GM23248 (cell line): ENCODE measurements around the gene RNF8.

ENCODE experiments used
- EZH2 ChIP-seq: fragments of 200-600 bp; sonication (generic); IDR thresholded peaks from 2 replicates; pipeline ENCODE4 v1.6.1; 2018; ENCODE audit warnings: antibody characterized with exemption, mild to moderate bottlenecking; ENCODE audit not compliant: insufficient read depth, poor library complexity, severe bottlenecking
- EZH2phosphoT487 ChIP-seq: fragments of 200-600 bp; sonication (generic); IDR thresholded peaks from 2 replicates; pipeline ENCODE4 v1.6.1; 2018; ENCODE audit warnings: antibody characterized with exemption, moderate library complexity, mild to moderate bottlenecking, low read depth; ENCODE audit not compliant: insufficient read depth

- TF ChIP-seq EZH2 (no peak), EZH2phosphoT487 (no peak)
Measured at GRCh38 chr6:37354526-37355384, 972 bp downstream of the RNF8 start.
